Activated CD4-positive, alpha-beta memory T cell treated with anti-CD3 and anti-CD28 coated beads, Interleukin-2, amount 10 ng/mL, durations not matched to agents 7 days and 5 days (primary cell): ENCODE measurements around the gene SPEG. TPM values are rescaled to one million over a fixed set of nuclear protein-coding genes. Genes with fewer than 3 reads are reported as not detected.

Source experiments
- CTCF ChIA-PET: fragments of 350-600 bp; sonication (Branson Sonifier 250); formaldehyde crosslinking; loops from one replicate; lab custom pipeline; 2021; ENCODE audit warnings: antibody characterized with exemption, inconsistent platforms; lab: Charles Lee
- POLR2A ChIA-PET: fragments of 350-600 bp; sonication (Branson Sonifier 250); formaldehyde crosslinking; loops from one replicate; lab custom pipeline; 2021; ENCODE audit warnings: antibody characterized with exemption; lab: Charles Lee
- DNase-seq: peaks from one replicate; pipeline ENCODE4 v3.0.0-alpha.2; 2020
- H3K27ac Mint-ChIP-seq: one replicate; pipeline ENCODE4 v1.8.0; 2021; ENCODE audit warnings: mild to moderate bottlenecking, mixed read lengths
- H3K27me3 Mint-ChIP-seq: one replicate; pipeline ENCODE4 v1.8.0; 2021; ENCODE audit warnings: mixed read lengths
- H3K36me3 Mint-ChIP-seq: one replicate; pipeline ENCODE4 v1.8.0; 2021; ENCODE audit warnings: low read depth, mixed read lengths
- H3K4me1 Mint-ChIP-seq: one replicate; pipeline ENCODE4 v1.8.0; 2021; ENCODE audit warnings: mixed read lengths
- H3K4me3 Mint-ChIP-seq: one replicate; pipeline ENCODE4 v1.8.0; 2021; ENCODE audit warnings: mild to moderate bottlenecking, mixed read lengths
- H3K9me3 Mint-ChIP-seq: one replicate; pipeline ENCODE4 v1.8.0; 2021; ENCODE audit warnings: mixed read lengths
- total RNA-seq, 2 experiments: library from RNA; stranded (reverse); gene quantifications; one replicate each; pipeline ENCODE4 v1.2.3, GENCODE V29; 2021

SPEG gene
- total RNA-seq, 2 experiments from 2014 or later = 0.20 to 1.1 TPM

GRCh38 chr2:219462349-219462748, 27.7 kb downstream of the SPEG start:
- ChIA-PET CTCF (interaction anchor here (1.0 to 2.8 kb wide), 3 partner anchors 9 to 68 kb away, joined by 3 to 11 read pairs (median 4); partner anchors contain the start of gene GMPPA), POLR2A (no interaction called here)

GRCh38 chr2:219464286-219465032, 29.8 kb downstream of the SPEG start:
- CTCF ChIA-PET = interaction anchor here (2.8 kb wide), 1 partner anchor 66 kb away, joined by 11 read pairs; no protein-coding TSS in a partner anchor
- no peak for DNase-seq
- H3K27me3 Mint-ChIP-seq = no peaks in the 10 kb centered on the region
- H3K36me3 Mint-ChIP-seq = no peaks in the 10 kb centered on the region
- peaks cover 4% of the 10 kb centered on the region for H3K4me1 Mint-ChIP-seq
- POLR2A ChIA-PET = no interaction called here
- H3K4me3 Mint-ChIP-seq = no peak overlapping the region
- no peaks in the 10 kb centered on the region for H3K9me3 Mint-ChIP-seq
- H3K27ac Mint-ChIP-seq = no peak overlapping the region

More at GRCh38 chr2:219462349-219462748, 27.7 kb downstream of the SPEG start:
- Mint-ChIP-seq H3K9me3 (no peaks in the 10 kb centered on the region), H3K27me3 (no peaks in the 10 kb centered on the region), H3K4me1 (peaks cover 5% of the 10 kb centered on the region), H3K4me3 (no peak overlapping the region), H3K27ac (no peak overlapping the region), H3K36me3 (no peaks in the 10 kb centered on the region)
- no peak for DNase-seq

- ChIA-PET CTCF (interaction anchor here (0.9 kb wide), 1 partner anchor 8 kb away, joined by 3 read pairs; no protein-coding TSS in a partner anchor), POLR2A (no interaction called here)
- H3K9me3 Mint-ChIP-seq = no peaks in the 10 kb centered on the region
- peaks cover 4% of the 10 kb centered on the region for H3K4me1 Mint-ChIP-seq
- H3K4me3 Mint-ChIP-seq = no peak overlapping the region
- H3K27ac Mint-ChIP-seq = no peak overlapping the region
- no peak for DNase-seq
- no peaks in the 10 kb centered on the region for H3K27me3 Mint-ChIP-seq
- H3K36me3 Mint-ChIP-seq = no peaks in the 10 kb centered on the region
Observed at GRCh38 chr2:219465659-219466561, 31.3 kb downstream of the SPEG start.

- ChIA-PET CTCF (interaction anchor here (0.9 kb wide), 2 partner anchors 9 kb away, joined by 3 read pairs; no protein-coding TSS in a partner anchor), POLR2A (no interaction called here)
- H3K27ac Mint-ChIP-seq = no peak overlapping the region
- no peak for DNase-seq
- no peaks in the 10 kb centered on the region for H3K9me3 Mint-ChIP-seq
- no peaks in the 10 kb centered on the region for H3K27me3 Mint-ChIP-seq
- no peaks in the 10 kb centered on the region for H3K36me3 Mint-ChIP-seq
- no peaks in the 10 kb centered on the region for H3K4me1 Mint-ChIP-seq
- no peak overlapping the region for H3K4me3 Mint-ChIP-seq
Observed at GRCh38 chr2:219466816-219467735, 32.4 kb downstream of the SPEG start.

- Mint-ChIP-seq H3K9me3 (no peaks in the 10 kb centered on the region), H3K4me3 (no peak overlapping the region), H3K27ac (no peak overlapping the region), H3K36me3 (no peaks in the 10 kb centered on the region), H3K27me3 (no peaks in the 10 kb centered on the region), H3K4me1 (no peaks in the 10 kb centered on the region)
- no peak for DNase-seq
- POLR2A ChIA-PET = no interaction called here
- CTCF ChIA-PET = interaction anchor here (0.9 kb wide), 1 partner anchor 8 kb away, joined by 3 read pairs; no protein-coding TSS in a partner anchor
Observed at GRCh38 chr2:219467736-219468075, 33.1 kb downstream of the SPEG start.

GRCh38 chr2:219468410-219469185, 34.0 kb downstream of the SPEG start:
- no peak for DNase-seq
- H3K27me3 Mint-ChIP-seq = no peaks in the 10 kb centered on the region
- ChIA-PET CTCF (no interaction called here), POLR2A (no interaction called here)
- no peaks in the 10 kb centered on the region for H3K9me3 Mint-ChIP-seq
- no peak overlapping the region for H3K27ac Mint-ChIP-seq
- no peaks in the 10 kb centered on the region for H3K36me3 Mint-ChIP-seq
- no peak overlapping the region for H3K4me3 Mint-ChIP-seq
- no peaks in the 10 kb centered on the region for H3K4me1 Mint-ChIP-seq

GRCh38 chr2:219469186-219469724, 34.6 kb downstream of the SPEG start:
- DNase-seq = no peak
- H3K36me3 Mint-ChIP-seq = no peaks in the 10 kb centered on the region
- H3K9me3 Mint-ChIP-seq = no peaks in the 10 kb centered on the region
- no peaks in the 10 kb centered on the region for H3K27me3 Mint-ChIP-seq
- CTCF ChIA-PET = no interaction called here
- no peaks in the 10 kb centered on the region for H3K4me1 Mint-ChIP-seq
- H3K27ac Mint-ChIP-seq = no peak overlapping the region
- H3K4me3 Mint-ChIP-seq = no peak overlapping the region
- POLR2A ChIA-PET = no interaction called here

GRCh38 chr2:219470429-219470828, 35.8 kb downstream of the SPEG start:
- POLR2A ChIA-PET = no interaction called here

GRCh38 chr2:219471476-219472371, 37.1 kb downstream of the SPEG start:
- CTCF ChIA-PET = no interaction called here
- Mint-ChIP-seq H3K36me3 (no peaks in the 10 kb centered on the region), H3K9me3 (no peaks in the 10 kb centered on the region), H3K4me1 (peaks cover 4% of the 10 kb centered on the region), H3K27me3 (peaks cover 3% of the 10 kb centered on the region), H3K27ac (no peak overlapping the region), H3K4me3 (no peak overlapping the region)
- DNase-seq = no peak
- POLR2A ChIA-PET = no interaction called here

More at GRCh38 chr2:219470429-219470828, 35.8 kb downstream of the SPEG start:
- no peaks in the 10 kb centered on the region for H3K36me3 Mint-ChIP-seq
- CTCF ChIA-PET = no interaction called here
- H3K27ac Mint-ChIP-seq = no peak overlapping the region
- DNase-seq = no peak
- H3K4me3 Mint-ChIP-seq = no peak overlapping the region
- no peaks in the 10 kb centered on the region for H3K4me1 Mint-ChIP-seq
- H3K9me3 Mint-ChIP-seq = no peaks in the 10 kb centered on the region
- H3K27me3 Mint-ChIP-seq = no peaks in the 10 kb centered on the region

GRCh38 chr2:219472629-219473187, 38.1 kb downstream of the SPEG start:
- H3K9me3 Mint-ChIP-seq = no peaks in the 10 kb centered on the region
- ChIA-PET POLR2A (no interaction called here), CTCF (interaction anchor here (1.2 to 1.5 kb wide), 3 partner anchors 13 to 57 kb away, joined by 3 read pairs; no protein-coding TSS in a partner anchor)
- peaks cover 3% of the 10 kb centered on the region for H3K27me3 Mint-ChIP-seq
- peaks cover 4% of the 10 kb centered on the region for H3K4me1 Mint-ChIP-seq
- no peak overlapping the region for H3K27ac Mint-ChIP-seq
- H3K36me3 Mint-ChIP-seq = no peaks in the 10 kb centered on the region
- DNase-seq = no peak
- no peak overlapping the region for H3K4me3 Mint-ChIP-seq

- Mint-ChIP-seq H3K27ac (no peak overlapping the region), H3K9me3 (no peaks in the 10 kb centered on the region), H3K36me3 (no peaks in the 10 kb centered on the region), H3K4me1 (peaks cover 4% of the 10 kb centered on the region), H3K27me3 (peaks cover 3% of the 10 kb centered on the region), H3K4me3 (no peak overlapping the region)
- no peak for DNase-seq
- CTCF ChIA-PET = interaction anchor here (0.7 to 1.5 kb wide), 5 partner anchors 14 to 106 kb away, joined by 3 read pairs; no protein-coding TSS in a partner anchor
- POLR2A ChIA-PET = no interaction called here
Observed at GRCh38 chr2:219473511-219473910, 38.9 kb downstream of the SPEG start.
